ENCODE measurements around the gene AHSG. TPM values are rescaled to one million over a fixed set of nuclear protein-coding genes. Genes with fewer than 3 reads are reported as not detected.

AHSG gene
- total RNA-seq, 1 donor from 2014 or later: not detected

DNA sequence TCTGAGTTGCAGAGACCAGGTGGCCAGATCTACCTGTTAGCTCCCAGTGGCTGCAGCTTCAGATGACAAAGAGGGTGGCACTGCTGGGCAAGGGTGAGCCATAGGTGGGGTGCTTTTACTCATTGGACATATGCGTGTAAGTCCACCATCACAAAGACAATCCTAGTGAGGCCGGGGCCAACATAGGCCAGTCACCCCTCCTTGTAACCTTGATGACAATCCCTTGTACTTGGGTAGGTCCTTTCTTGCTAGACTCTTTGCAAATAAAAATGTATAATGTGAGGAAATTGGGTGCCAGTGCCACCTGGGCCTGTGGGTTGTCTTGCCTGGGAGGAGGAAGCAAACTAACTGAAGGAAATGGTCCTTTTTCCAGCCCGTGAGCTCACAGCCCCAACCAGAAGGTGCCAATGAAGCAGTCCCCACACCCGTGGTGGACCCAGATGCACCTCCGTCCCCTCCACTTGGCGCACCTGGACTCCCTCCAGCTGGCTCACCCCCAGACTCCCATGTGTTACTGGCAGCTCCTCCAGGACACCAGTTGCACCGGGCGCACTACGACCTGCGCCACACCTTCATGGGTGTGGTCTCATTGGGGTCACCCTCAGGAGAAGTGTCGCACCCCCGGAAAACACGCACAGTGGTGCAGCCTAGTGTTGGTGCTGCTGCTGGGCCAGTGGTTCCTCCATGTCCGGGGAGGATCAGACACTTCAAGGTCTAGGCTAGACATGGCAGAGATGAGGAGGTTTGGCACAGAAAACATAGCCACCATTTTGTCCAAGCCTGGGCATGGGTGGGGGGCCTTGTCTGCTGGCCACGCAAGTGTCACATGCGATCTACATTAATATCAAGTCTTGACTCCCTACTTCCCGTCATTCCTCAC is 7.6 kb downstream of the AHSG start:
- TF ChIP-seq, protein P1, sequence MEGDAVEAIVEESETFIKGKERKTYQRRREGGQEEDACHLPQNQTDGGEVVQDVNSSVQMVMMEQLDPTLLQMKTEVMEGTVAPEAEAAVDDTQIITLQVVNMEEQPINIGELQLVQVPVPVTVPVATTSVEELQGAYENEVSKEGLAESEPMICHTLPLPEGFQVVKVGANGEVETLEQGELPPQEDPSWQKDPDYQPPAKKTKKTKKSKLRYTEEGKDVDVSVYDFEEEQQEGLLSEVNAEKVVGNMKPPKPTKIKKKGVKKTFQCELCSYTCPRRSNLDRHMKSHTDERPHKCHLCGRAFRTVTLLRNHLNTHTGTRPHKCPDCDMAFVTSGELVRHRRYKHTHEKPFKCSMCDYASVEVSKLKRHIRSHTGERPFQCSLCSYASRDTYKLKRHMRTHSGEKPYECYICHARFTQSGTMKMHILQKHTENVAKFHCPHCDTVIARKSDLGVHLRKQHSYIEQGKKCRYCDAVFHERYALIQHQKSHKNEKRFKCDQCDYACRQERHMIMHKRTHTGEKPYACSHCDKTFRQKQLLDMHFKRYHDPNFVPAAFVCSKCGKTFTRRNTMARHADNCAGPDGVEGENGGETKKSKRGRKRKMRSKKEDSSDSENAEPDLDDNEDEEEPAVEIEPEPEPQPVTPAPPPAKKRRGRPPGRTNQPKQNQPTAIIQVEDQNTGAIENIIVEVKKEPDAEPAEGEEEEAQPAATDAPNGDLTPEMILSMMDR (IDR thresholded peaks at IDR 0.05): no peak
- Histone ChIP-seq H3K27me3 (peaks cover 20% of the 10 kb centered on the region), H3K27ac (no peak overlapping the region), H3K36me3 (no peaks in the 10 kb centered on the region), H3K9me3 (no peaks in the 10 kb centered on the region), H3K4me3 (no peak overlapping the region), H3K4me1 (no peaks in the 10 kb centered on the region)
- ATAC-seq (no peak), DNase-seq (no peak)
- intact Hi-C loops (cut with DNase I): no loop called here

DNA sequence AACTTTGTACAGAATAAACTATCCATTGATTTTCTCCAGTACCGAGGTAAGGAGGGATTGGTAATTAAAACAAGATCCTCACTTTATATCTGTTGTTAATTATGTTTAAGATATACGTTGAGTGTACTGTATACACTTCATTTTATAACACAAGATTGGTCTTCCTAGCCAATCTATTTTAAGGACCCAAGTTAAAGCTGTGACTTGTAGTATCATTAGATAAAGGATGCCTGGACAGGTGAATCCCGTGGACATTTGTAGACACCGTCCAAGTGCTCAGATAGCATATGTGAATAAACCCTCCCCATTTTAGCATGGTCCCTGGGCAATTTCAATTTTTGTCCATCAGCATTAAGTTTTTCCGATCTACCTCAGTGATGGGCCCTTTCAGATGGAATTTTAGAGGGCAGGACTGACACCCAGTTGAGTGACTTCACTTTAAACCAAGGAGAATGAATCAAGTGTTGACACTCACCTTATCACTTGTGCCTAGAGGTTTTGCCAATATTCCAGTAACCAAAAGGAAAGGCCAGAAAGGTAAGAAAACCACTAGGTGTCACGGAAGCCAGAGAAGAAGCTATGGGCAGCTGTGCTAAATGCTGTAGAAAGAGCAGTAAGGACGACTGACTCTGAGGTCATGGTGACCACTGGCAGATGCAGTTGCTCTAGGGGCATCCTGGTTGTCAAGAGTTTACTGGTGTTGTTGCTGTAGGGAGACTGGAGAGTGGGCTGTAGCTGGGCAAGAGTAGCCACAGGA is 9.2 kb downstream of the AHSG start:
- no peak overlapping the region for H3K27ac ChIP-seq
- no peaks in the 10 kb centered on the region for H3K4me1 ChIP-seq
- no peak for ATAC-seq
- TF ChIP-seq, protein P1 (IDR thresholded peaks at IDR 0.05): no peak
- no peaks in the 10 kb centered on the region for H3K36me3 ChIP-seq
- intact Hi-C loops (cut with DNase I): no loop called here
- H3K4me3 ChIP-seq: no peak overlapping the region
- DNase-seq: no peak
- H3K9me3 ChIP-seq: no peaks in the 10 kb centered on the region
- peaks cover 16% of the 10 kb centered on the region for H3K27me3 ChIP-seq

DNA sequence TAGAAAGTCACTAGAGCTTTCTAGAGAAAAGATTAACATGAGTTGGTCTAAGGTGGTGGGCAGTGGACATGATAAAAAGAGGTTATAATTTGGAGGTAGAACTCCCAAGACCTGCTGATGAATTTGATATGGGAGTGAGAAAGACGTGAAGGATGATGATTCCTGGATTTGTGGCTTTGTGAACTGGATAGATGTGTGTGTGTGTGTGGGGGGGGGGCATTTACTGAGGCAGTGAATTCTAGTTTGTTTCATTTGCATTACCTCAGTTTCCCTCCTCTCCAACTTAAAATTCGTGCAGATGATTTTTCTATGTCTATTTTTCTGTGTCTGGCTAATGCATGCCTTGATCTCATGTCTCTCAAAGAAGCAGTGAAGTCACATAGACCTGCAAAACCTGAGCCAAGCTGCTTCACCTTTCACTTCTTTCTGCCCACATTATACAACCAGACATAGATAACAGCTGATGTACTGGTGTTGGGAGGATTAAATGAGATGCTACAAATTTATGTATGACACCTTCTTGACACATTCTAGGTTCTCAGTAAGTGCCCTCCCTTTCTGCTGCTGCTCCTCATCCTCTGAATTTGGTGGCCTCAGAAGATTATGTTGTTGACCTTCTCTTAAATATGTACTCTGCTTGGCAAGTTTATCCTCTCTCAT is 9.9 kb downstream of the AHSG start:
- ATAC-seq (no peak), DNase-seq (no peak)
- peaks cover 12% of the 10 kb centered on the region for H3K27me3 ChIP-seq
- H3K9me3 ChIP-seq: no peaks in the 10 kb centered on the region
- intact Hi-C loops (cut with DNase I): no loop called here
- H3K4me3 ChIP-seq: no peak overlapping the region
- H3K36me3 ChIP-seq: no peaks in the 10 kb centered on the region
- TF ChIP-seq, protein P1 (IDR thresholded peaks at IDR 0.05): no peak
- no peaks in the 10 kb centered on the region for H3K4me1 ChIP-seq
- no peak overlapping the region for H3K27ac ChIP-seq

DNA sequence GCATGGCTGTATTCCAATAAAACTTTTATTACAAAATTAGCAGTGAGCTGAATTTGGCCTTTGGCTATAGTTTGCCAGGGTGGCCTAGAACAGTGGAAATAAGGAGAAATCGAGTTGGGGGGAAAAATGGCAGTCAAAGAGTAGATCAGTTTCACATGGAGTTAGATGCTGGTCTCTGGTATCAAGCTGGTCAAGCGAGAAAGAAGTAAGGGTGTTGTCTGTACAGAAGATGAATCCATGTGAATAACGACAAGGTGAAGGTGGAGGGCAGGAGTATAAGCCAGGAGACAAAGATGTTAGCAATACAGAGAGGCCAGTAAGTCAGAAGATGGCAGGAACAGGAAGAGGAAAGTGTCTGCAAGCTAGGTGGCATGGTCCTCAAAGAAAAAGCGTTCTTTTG is 11.7 kb downstream of the AHSG start:
- Histone ChIP-seq H3K27me3 (peaks cover 5% of the 10 kb centered on the region), H3K4me3 (no peak overlapping the region), H3K27ac (no peak overlapping the region), H3K36me3 (no peaks in the 10 kb centered on the region), H3K4me1 (no peaks in the 10 kb centered on the region), H3K9me3 (no peaks in the 10 kb centered on the region)
- DNase-seq (no peak), ATAC-seq (no peak)
- intact Hi-C loops (cut with DNase I): no loop called here
- TF ChIP-seq, protein P1 (IDR thresholded peaks at IDR 0.05): no peak

DNA sequence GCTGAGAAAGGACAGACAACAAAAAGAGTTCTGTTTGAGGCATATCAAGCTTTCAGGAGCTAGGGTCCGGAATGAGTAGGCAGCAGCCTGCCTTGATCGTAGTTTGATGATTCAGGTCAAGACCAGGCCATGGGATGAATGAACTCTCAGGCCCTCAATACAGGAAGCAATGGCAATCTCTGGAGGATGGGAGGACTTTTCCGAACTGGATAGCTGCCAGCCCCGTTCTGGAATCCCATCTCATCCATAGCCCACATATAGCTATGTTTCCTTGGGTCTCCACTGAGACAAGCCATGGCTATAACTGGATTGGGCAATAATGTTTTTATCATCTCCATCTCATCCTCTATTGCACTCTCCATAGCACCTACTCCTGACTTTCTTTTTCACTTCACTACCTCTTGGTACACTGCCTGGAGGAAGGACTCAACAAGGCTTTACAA is 12.8 kb downstream of the AHSG start:
- no peak for DNase-seq
- Histone ChIP-seq H3K4me1 (no peaks in the 10 kb centered on the region), H3K36me3 (no peaks in the 10 kb centered on the region), H3K27ac (no peak overlapping the region), H3K27me3 (peaks cover 5% of the 10 kb centered on the region), H3K4me3 (no peak overlapping the region), H3K9me3 (no peaks in the 10 kb centered on the region)
- intact Hi-C loops (cut with DNase I): no loop called here
- ATAC-seq: no peak
- TF ChIP-seq, protein P1 (IDR thresholded peaks at IDR 0.05): no peak

Data from upper lobe of right lung (tissue), 1 donor.